Endothelial cell of hepatic sinusoid (primary cell): ENCODE results near the gene NHEJ1.
"Not testable (repeated sequence)": the region's sequence is repeated elsewhere in the genome, so short reads cannot be mapped to it uniquely, and the experiment has no call there.

ENCODE experiments used
- in situ Hi-C: cut with HindIII; loops from 2 replicates; pipeline ENCODE4 v1.10.0; 2017; ENCODE audit warnings: low sequenced_read_pairs

NHEJ1 gene, protein sequence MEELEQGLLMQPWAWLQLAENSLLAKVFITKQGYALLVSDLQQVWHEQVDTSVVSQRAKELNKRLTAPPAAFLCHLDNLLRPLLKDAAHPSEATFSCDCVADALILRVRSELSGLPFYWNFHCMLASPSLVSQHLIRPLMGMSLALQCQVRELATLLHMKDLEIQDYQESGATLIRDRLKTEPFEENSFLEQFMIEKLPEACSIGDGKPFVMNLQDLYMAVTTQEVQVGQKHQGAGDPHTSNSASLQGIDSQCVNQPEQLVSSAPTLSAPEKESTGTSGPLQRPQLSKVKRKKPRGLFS

DNA sequence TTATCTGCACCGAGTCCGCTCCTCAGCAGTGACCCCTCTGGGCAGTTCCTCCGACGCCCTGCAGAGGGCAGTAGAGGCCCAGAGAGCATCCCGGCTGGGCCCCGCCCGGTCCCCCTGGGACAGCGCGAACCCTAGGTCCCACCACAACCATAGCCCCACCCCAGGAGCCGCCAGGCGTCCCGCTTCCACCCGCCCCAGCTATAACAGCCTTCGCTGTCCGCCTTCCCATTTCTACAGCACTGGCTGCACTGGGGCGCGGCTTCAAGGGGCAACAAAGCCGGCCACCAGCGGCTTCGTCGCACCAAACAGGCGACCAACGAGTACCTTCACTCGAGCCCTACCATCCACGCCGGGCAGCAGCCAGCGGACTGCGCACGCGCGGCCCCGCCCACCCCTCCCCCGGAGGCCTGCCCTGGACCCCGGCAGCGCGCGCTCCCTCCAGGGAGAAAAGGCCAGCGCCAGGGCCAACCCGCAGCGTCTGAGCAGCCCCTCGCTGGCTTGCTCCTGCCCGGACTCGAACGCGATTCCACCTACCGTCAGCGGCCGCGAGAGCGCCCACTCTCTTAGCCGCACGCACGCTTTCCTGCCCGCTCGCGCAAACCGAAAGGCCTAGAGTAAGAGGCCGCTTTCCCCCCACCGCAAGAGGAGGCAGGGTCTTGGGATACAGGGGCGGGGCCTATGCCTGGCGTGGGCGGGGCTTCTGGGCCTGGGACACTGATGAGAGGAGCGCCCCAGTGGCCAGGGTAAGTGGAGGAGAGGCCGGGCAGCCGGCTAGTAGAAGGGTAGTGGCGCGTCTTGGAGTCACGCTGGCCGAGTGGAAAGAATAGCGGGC, at the start of gene NHEJ1:
Gene NHEJ1, minus strand, starts transcription at position 630 of the 832 bp plus-strand sequence. CDS start 2,453 bp downstream, outside the sequence.
- in situ Hi-C loops, result no loop called here

DNA sequence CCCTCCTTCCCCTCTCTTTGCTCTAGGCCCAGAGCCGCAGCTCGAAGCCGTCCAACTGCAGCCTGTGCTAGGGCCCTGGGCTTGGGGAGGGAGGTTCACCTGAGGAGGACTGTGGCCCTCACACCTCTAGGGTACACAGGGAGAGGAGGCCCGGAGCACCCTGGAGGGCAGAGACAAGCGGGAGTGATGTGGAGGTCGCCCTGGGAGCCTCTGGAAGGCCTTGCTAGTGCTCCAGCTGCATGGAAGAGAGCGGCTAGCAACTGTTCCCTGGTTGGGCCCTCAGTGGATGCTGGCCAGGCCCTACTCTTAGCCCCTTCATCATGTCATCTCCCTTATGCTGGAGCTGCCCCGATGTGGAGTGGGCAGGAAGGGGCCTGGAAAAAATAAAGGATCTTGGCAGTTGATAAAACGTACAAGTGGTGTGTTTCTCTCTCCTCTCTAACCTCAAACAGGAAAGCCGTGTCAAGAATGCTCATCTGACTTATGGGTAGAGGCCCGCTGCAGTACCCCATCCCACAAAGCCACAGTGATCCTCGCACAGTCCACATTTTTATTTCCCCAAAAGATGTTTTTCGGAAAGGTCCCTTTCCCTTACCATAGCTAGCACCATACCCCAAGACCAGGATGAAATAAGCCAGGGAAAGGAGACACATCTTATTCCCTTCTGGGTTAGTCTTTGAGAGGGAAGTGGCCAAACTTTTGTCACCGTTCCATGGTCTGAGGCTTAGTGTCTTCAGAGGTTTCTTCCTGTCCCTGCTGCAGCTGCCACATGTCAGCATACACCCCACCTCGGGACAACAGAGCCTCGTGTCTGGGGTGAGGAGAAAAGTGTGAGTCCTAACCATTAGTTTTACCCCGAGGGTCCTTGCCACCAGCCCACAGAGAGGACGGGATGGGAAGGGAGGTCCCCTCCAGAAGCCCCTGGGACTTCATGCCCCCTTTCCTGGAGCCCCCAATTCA, 48.9 kb upstream of the NHEJ1 start:
- in situ Hi-C loops, result no loop called here

- in situ Hi-C loops, result no loop called here
These were observed 47.5 kb upstream of the NHEJ1 start for GRCh38 chr2:219207884-219208740.

GRCh38 chr2:219207134-219207883, 46.7 kb upstream of the NHEJ1 start:
- in situ Hi-C loops, result no loop called here

- in situ Hi-C loops, result no loop called here
These were observed 45.9 kb upstream of the NHEJ1 start, which contains the start of gene ZFAND2B for GRCh38 chr2:219206328-219207133. Gene ZFAND2B, plus strand, starts transcription at chr2:219206782. Its CDS starts 206 bp downstream, at chr2:219206988.

DNA sequence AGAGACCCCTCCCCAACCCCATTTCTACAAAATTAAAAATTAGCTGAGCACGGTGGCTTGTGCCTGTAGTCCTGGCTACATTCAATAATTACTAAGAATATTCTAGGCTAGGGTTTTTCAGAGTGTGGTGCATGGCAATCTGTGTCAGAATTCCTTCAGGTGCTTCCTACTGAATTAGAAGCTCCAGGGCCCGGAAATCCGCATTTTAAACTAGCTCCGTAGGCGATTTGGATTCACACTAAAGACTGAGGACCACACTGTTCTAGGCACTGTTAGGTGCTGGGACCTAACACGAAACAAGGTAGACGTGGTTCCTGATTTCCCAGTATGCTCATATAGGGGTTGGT, 45.3 kb upstream of the NHEJ1 start:
- in situ Hi-C loops, result no loop called here

- in situ Hi-C loops, result no loop called here
These were observed 44.5 kb upstream of the NHEJ1 start for GRCh38 chr2:219205165-219205538.

GRCh38 chr2:219204425-219205164, 44.0 kb upstream of the NHEJ1 start:
- in situ Hi-C loops, result no loop called here

DNA sequence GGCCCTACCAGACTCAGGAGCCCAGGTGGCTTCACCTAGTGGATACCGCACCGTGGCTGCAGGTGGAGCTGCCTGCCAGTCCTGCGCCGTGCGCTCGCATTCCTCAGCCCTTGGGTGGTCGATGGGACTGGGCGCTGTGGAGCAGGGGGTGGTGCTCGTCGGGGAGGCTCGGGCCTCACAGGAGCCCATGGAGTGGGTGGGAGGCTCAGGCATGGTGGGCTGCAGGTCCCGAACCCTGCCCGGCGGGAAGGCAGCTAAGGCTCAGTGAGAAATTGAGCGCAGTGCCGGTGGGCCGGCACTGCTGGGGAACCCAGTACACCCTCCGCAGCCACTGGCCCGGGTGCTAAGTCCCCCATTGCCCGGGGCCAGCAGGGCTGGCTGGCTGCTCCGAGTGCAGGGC, 40.7 kb upstream of the NHEJ1 start:
- in situ Hi-C loops, result not testable (repeated sequence)

DNA sequence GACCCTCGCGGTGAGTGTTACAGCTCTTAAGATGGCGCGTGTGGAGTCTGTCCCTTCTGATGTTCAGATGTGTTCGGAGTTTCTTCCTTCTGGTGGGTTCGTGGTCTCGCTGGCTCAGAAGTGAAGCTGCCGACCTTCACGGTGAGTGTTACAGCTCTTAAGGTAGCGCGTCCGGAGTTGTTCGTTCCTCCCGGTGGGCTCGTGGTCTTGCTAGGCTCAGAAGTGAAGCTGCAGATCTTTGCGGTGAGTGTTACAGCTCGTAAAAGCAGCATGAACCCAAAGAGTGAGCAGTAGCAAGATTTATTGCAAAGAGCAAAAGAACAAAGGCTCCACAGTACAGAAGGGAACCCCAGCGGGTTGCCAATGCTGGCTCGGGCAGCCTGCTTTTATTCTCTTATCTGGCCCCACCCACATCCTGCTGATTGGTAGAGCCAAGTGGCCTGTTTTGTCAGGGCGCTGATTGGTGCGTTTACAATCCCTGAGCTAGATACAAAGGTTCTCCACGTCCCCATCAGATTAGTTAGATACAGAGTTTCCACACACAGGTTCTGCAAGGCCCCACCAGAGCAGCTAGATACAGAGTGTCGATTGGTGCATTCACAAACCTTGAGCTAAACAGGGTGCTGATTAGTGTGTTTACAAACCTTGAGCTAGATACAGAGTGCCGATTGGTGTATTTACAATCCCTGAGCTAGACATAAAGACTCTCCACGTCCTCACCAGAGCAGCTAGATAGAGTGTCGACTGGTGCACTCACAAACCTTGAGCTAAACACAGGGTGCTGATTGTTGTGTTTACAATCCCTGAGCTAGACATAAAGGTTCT, 40.1 kb upstream of the NHEJ1 start:
- in situ Hi-C loops, result not testable (repeated sequence)

- in situ Hi-C loops, result no loop called here
These were observed 39.0 kb upstream of the NHEJ1 start for GRCh38 chr2:219199470-219200211.

DNA sequence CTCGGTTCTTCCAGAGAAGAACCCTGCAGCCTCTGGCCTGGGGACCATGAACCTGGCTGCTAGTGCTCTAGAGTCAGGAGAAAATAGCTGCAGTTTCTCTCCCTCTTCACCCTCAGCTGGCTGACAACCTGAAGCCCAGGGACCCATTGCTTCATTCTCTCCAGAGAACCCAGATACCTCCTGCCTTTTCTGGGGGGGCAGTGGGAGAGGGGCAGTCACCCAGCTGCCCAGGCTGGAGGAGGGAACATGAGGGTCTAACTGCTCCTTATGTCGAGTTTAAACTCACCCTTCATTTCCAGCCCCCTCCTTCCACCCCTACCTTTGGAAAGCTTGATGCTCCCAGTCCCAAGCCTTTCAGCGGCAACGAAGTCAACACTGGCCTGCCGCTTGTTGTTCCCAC, 38.4 kb upstream of the NHEJ1 start:
- in situ Hi-C loops, result no loop called here

- in situ Hi-C loops, result no loop called here
These were observed 36.8 kb upstream of the NHEJ1 start for GRCh38 chr2:219197388-219197787.

- in situ Hi-C loops, result no loop called here
These were observed 26.3 kb upstream of the NHEJ1 start for GRCh38 chr2:219186754-219187456.

- in situ Hi-C loops, result loop anchor here (5.0 kb wide), 2 partner anchors 47 to 58 kb away; no protein-coding TSS in a partner anchor
These were observed 23.5 kb upstream of the NHEJ1 start for GRCh38 chr2:219184121-219184520.
